BLaER1 (cell line): ENCODE results near the gene PDE3A.

Experiments used
- H3K27ac ChIP-seq: shearing (Covaris generic); formaldehyde crosslinking; 2 replicates; pipeline ENCODE4 v1.8.1; 2022
- H3K27me3 ChIP-seq: shearing (Covaris generic); formaldehyde crosslinking; 2 replicates; pipeline ENCODE4 v1.8.1; 2022
- H3K36me3 ChIP-seq: shearing (Covaris generic); formaldehyde crosslinking; 2 replicates; pipeline ENCODE4 v1.8.1; 2022
- H3K4me1 ChIP-seq: shearing (Covaris generic); formaldehyde crosslinking; 2 replicates; pipeline ENCODE4 v1.8.1; 2022
- H3K4me2 ChIP-seq: shearing (Covaris generic); formaldehyde crosslinking; 2 replicates; pipeline ENCODE4 v1.8.1; 2022
- H3K4me3 ChIP-seq: shearing (Covaris generic); formaldehyde crosslinking; 2 replicates; pipeline ENCODE4 v1.8.1; 2022
- H3K9ac ChIP-seq: shearing (Covaris generic); formaldehyde crosslinking; 2 replicates; pipeline ENCODE4 v1.8.1; 2022
- H3K9me3 ChIP-seq: shearing (Covaris generic); formaldehyde crosslinking; 2 replicates; pipeline ENCODE4 v1.8.1; 2022
- H4K20me1 ChIP-seq: shearing (Covaris generic); formaldehyde crosslinking; 2 replicates; pipeline ENCODE4 v1.8.1; 2022
- Cebpa-rat ChIP-seq: shearing (Covaris generic); IDR thresholded peaks from 2 replicates; pipeline ENCODE4 v1.8.1; 2022

Gene PDE3A

GRCh38 chr12:20448781-20449180, 80.4 kb downstream of the PDE3A start:
- no peaks in the 10 kb centered on the region for H3K27me3 ChIP-seq
- H4K20me1 ChIP-seq, result no peaks in the 10 kb centered on the region
- no peaks in the 10 kb centered on the region for H3K9me3 ChIP-seq
- no peaks in the 10 kb centered on the region for H3K4me1 ChIP-seq
- no peak overlapping the region for H3K4me3 ChIP-seq
- no peaks in the 10 kb centered on the region for H3K36me3 ChIP-seq
- no peak for TF ChIP-seq Cebpa-rat
- H3K9ac ChIP-seq, result no peak overlapping the region
- no peak overlapping the region for H3K27ac ChIP-seq
- H3K4me2 ChIP-seq, result no peak overlapping the region

- H3K27me3 ChIP-seq, result no peaks in the 10 kb centered on the region
- no peak overlapping the region for H3K27ac ChIP-seq
- no peaks in the 10 kb centered on the region for H3K36me3 ChIP-seq
- H3K9me3 ChIP-seq, result no peaks in the 10 kb centered on the region
- no peaks in the 10 kb centered on the region for H3K4me1 ChIP-seq
- no peaks in the 10 kb centered on the region for H4K20me1 ChIP-seq
- TF ChIP-seq Cebpa-rat, result no peak
- H3K4me3 ChIP-seq, result no peak overlapping the region
- H3K9ac ChIP-seq, result no peak overlapping the region
- H3K4me2 ChIP-seq, result no peak overlapping the region
Measured at GRCh38 chr12:20450591-20451180, 82.3 kb downstream of the PDE3A start.

GRCh38 chr12:20451761-20452160, 83.4 kb downstream of the PDE3A start:
- Histone ChIP-seq H3K9ac (no peak overlapping the region), H3K27me3 (no peaks in the 10 kb centered on the region), H3K4me3 (no peak overlapping the region), H3K4me2 (no peak overlapping the region), H3K27ac (no peak overlapping the region), H3K4me1 (no peaks in the 10 kb centered on the region), H3K36me3 (no peaks in the 10 kb centered on the region), H3K9me3 (no peaks in the 10 kb centered on the region), H4K20me1 (no peaks in the 10 kb centered on the region)
- no peak for TF ChIP-seq Cebpa-rat

GRCh38 chr12:20452496-20453010, 84.2 kb downstream of the PDE3A start:
- Histone ChIP-seq H3K4me3 (no peak overlapping the region), H3K27me3 (no peaks in the 10 kb centered on the region), H3K9me3 (no peaks in the 10 kb centered on the region), H3K4me1 (no peaks in the 10 kb centered on the region), H4K20me1 (no peaks in the 10 kb centered on the region), H3K27ac (no peak overlapping the region), H3K9ac (no peak overlapping the region), H3K36me3 (no peaks in the 10 kb centered on the region), H3K4me2 (no peak overlapping the region)
- TF ChIP-seq Cebpa-rat, result no peak

DNA sequence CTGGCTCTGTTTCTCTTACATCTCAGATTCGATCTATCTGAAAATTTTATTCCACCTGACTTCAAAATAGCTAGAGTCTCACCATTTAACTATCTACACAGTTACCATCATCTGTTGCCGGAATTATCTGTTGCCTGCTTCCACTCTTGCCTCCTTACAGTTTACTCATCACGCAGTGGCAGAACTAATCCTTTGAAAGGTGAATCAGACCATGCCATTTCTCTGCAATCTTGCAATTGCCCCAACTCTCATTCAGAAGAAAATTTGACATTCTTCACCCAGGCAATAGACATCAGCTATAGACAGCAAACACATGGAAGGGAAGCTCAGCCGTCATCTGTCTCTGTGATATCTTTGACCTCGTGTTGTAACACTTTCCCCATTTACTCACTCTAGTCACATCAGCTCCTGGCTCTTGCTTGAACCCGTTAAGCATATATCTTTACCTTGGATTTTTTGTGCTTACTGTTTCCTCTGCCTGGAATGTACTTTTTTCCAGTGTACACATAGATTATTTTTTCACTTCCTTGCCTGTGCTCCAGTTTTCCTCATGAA, 85.5 kb downstream of the PDE3A start:
- no peaks in the 10 kb centered on the region for H3K9me3 ChIP-seq
- no peak overlapping the region for H3K4me2 ChIP-seq
- no peaks in the 10 kb centered on the region for H4K20me1 ChIP-seq
- no peaks in the 10 kb centered on the region for H3K36me3 ChIP-seq
- H3K9ac ChIP-seq, result no peak overlapping the region
- H3K4me3 ChIP-seq, result no peak overlapping the region
- no peak overlapping the region for H3K27ac ChIP-seq
- TF ChIP-seq Cebpa-rat, result no peak
- H3K4me1 ChIP-seq, result no peaks in the 10 kb centered on the region
- no peaks in the 10 kb centered on the region for H3K27me3 ChIP-seq

GRCh38 chr12:20455001-20455706, 86.8 kb downstream of the PDE3A start:
- Histone ChIP-seq H3K4me3 (no peak overlapping the region), H3K27ac (no peak overlapping the region), H3K36me3 (no peaks in the 10 kb centered on the region)

DNA sequence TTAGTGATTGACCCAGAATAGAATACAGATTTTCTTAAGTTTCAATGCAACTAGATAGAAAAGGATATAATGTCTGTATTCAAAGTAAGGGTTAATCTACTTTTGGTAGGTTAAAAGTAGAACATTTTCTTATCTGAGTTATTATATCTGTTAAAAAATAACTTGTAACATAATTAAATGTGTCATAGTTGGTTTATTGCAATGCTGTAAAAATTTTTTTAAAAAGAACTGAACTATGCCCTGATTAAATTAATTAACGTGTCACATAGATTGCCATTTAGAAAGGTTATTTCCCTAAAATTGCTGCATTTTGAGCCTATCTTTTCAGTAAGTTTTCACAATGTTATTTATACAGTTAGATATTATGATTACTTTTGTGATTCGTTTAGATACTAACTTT, 89.2 kb downstream of the PDE3A start:
- Histone ChIP-seq H3K27me3 (no peaks in the 10 kb centered on the region), H4K20me1 (no peaks in the 10 kb centered on the region), H3K4me3 (no peak overlapping the region), H3K9me3 (no peaks in the 10 kb centered on the region), H3K4me2 (no peak overlapping the region), H3K27ac (no peak overlapping the region), H3K36me3 (no peaks in the 10 kb centered on the region), H3K9ac (no peak overlapping the region), H3K4me1 (no peaks in the 10 kb centered on the region)
- TF ChIP-seq Cebpa-rat, result no peak

More at GRCh38 chr12:20455001-20455706, 86.8 kb downstream of the PDE3A start:
- H3K4me2 ChIP-seq, result no peak overlapping the region
- H3K27me3 ChIP-seq, result no peaks in the 10 kb centered on the region
- H4K20me1 ChIP-seq, result no peaks in the 10 kb centered on the region
- no peaks in the 10 kb centered on the region for H3K4me1 ChIP-seq
- H3K9me3 ChIP-seq, result no peaks in the 10 kb centered on the region
- no peak for TF ChIP-seq Cebpa-rat
- no peak overlapping the region for H3K9ac ChIP-seq

DNA sequence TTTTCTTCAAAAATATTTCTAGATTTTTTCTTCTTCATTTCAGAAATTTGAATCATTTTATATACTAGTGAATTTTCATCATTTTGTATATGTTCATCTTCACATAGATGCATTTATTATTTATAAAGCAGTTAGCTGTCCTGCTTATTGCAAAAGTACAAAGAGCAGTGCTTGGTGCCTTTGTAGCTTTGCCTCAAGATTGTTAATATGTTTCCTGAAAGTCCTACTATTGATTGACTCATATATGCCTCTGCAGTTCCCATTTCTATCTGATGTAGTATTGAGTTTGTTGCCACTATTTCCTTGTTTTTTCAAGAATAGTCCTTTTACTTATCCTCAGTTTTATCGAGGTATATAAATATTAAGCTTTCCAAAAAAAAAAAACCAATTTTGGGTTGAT, 89.7 kb downstream of the PDE3A start:
- no peak overlapping the region for H3K9ac ChIP-seq
- H3K4me3 ChIP-seq, result no peak overlapping the region
- no peaks in the 10 kb centered on the region for H3K27me3 ChIP-seq
- no peak overlapping the region for H3K4me2 ChIP-seq
- H3K9me3 ChIP-seq, result no peaks in the 10 kb centered on the region
- H3K27ac ChIP-seq, result no peak overlapping the region
- no peaks in the 10 kb centered on the region for H3K36me3 ChIP-seq
- no peak for TF ChIP-seq Cebpa-rat
- no peaks in the 10 kb centered on the region for H3K4me1 ChIP-seq
- H4K20me1 ChIP-seq, result no peaks in the 10 kb centered on the region

- Histone ChIP-seq H3K36me3 (no peaks in the 10 kb centered on the region), H3K27ac (no peak overlapping the region), H3K4me3 (no peak overlapping the region), H3K27me3 (no peaks in the 10 kb centered on the region), H3K9me3 (no peaks in the 10 kb centered on the region), H3K9ac (no peak overlapping the region), H4K20me1 (no peaks in the 10 kb centered on the region), H3K4me2 (no peak overlapping the region), H3K4me1 (no peaks in the 10 kb centered on the region)
- no peak for TF ChIP-seq Cebpa-rat
Measured at GRCh38 chr12:20459920-20460319, 91.6 kb downstream of the PDE3A start.

DNA sequence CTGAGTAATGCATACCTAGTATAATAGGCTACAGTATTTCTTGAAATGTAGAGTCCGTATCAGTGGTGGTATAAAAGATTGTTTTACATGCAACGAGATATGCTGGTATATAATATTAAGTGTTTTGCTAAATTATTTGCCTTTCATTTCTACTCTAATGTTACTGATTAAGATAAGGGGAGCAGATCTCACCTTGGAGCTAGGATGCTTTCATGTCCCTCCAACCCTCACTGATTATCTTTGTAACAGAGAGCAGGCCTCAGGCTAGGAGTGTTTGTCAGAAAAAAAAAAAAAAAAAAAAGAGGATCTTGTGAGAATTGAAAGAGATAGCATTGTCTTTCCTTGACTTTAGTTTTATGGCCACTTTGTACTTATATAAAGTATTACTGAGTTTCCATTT, 92.6 kb downstream of the PDE3A start:
- H3K4me1 ChIP-seq, result no peaks in the 10 kb centered on the region
- H3K4me3 ChIP-seq, result no peak overlapping the region
- no peak overlapping the region for H3K27ac ChIP-seq
- no peaks in the 10 kb centered on the region for H4K20me1 ChIP-seq
- no peaks in the 10 kb centered on the region for H3K36me3 ChIP-seq
- no peak for TF ChIP-seq Cebpa-rat
- no peak overlapping the region for H3K4me2 ChIP-seq
- H3K9ac ChIP-seq, result no peak overlapping the region
- no peaks in the 10 kb centered on the region for H3K27me3 ChIP-seq
- H3K9me3 ChIP-seq, result no peaks in the 10 kb centered on the region
